Body of pancreas (tissue), 4 donors: ENCODE results near the gene NBAS.

ENCODE experiments used
- CTCF ChIP-seq, 7 experiments: fragments of 450-650 bp in 4 of 7; fragments of 200-600 bp in 3 of 7; sonication (generic) in 3 of 7; IDR thresholded peaks; one replicate each; pipeline ENCODE4 v1.5.1; 2016 to 2019; ENCODE audit warnings: antibody characterized with exemption in 7 of 7
- POLR2A ChIP-seq, 3 donors: fragments of 450-650 bp; IDR thresholded peaks; one replicate each; pipeline ENCODE4 v1.6.1; 2016; ENCODE audit warnings: antibody characterized with exemption in 3 of 3, mild to moderate bottlenecking in 2 of 3

- TF ChIP-seq POLR2A (IDR thresholded peaks at IDR 0.05) (no peak), CTCF (IDR thresholded peaks at IDR 0.05) (no peak)
Measured at GRCh38 chr2:15400240-15400826, 160.8 kb downstream of the NBAS start.
